Urothelium cell line (cell line): ENCODE results near the gene GSTK1.
"Not testable (repeated sequence)": the region's sequence is repeated elsewhere in the genome, so short reads cannot be mapped to it uniquely, and the experiment has no call there.

Experiments used
- DNase-seq: peaks from one replicate; pipeline ENCODE4 v3.0.0; 2011; ENCODE audit warnings: low spot score, mixed read lengths
- FAIRE-seq: peaks from 2 replicates; lab custom pipeline; 2011; peaks lifted over from hg19 to GRCh38; lab: Jason Lieb, UNC

The GSTK1 gene

GRCh38 chr7:143238289-143238980, 24.8 kb upstream of the GSTK1 start:
- no peak for FAIRE-seq
- DNase-seq = no peak

- FAIRE-seq = no peak
- DNase-seq = no peak
These were observed 23.4 kb upstream of the GSTK1 start for GRCh38 chr7:143239813-143240212.

- DNase-seq (peak; percentile 35), FAIRE-seq (no peak)
These were observed 22.7 kb upstream of the GSTK1 start for GRCh38 chr7:143240291-143241168.

- FAIRE-seq = no peak
- no peak for DNase-seq
These were observed 20.9 kb upstream of the GSTK1 start for GRCh38 chr7:143242306-143242705.

GRCh38 chr7:143243111-143243510, 20.1 kb upstream of the GSTK1 start:
- no peak for FAIRE-seq

GRCh38 chr7:143243614-143244013, 19.6 kb upstream of the GSTK1 start:
- DNase-seq (no peak), FAIRE-seq (no peak)

More at GRCh38 chr7:143243111-143243510, 20.1 kb upstream of the GSTK1 start:
- DNase-seq = no peak

- no peak for FAIRE-seq
These were observed 18.9 kb upstream of the GSTK1 start for GRCh38 chr7:143244321-143244720.

GRCh38 chr7:143245123-143245522, 18.1 kb upstream of the GSTK1 start:
- no peak for FAIRE-seq
- DNase-seq = no peak

More at GRCh38 chr7:143244321-143244720, 18.9 kb upstream of the GSTK1 start:
- DNase-seq = no peak

GRCh38 chr7:143247372-143247771, 15.9 kb upstream of the GSTK1 start:
- DNase-seq = no peak
- FAIRE-seq = no peak

GRCh38 chr7:143248761-143249354, 14.4 kb upstream of the GSTK1 start:
- DNase-seq (no peak), FAIRE-seq (no peak)

GRCh38 chr7:143250199-143250598, 13.0 kb upstream of the GSTK1 start:
- no peak for FAIRE-seq
- DNase-seq = no peak

- DNase-seq (no peak), FAIRE-seq (no peak)
These were observed 12.4 kb upstream of the GSTK1 start for GRCh38 chr7:143250822-143251221.

GRCh38 chr7:143252006-143252405, 11.2 kb upstream of the GSTK1 start:
- no peak for FAIRE-seq
- no peak for DNase-seq

- FAIRE-seq (no peak), DNase-seq (no peak)
These were observed 7.7 kb upstream of the GSTK1 start for GRCh38 chr7:143255564-143255963.

GRCh38 chr7:143256325-143256724, 6.9 kb upstream of the GSTK1 start:
- DNase-seq (no peak), FAIRE-seq (no peak)

- DNase-seq = no peak
- no peak for FAIRE-seq
These were observed 6.3 kb upstream of the GSTK1 start for GRCh38 chr7:143256932-143257331.

- FAIRE-seq (no peak), DNase-seq (peak; percentile 24)
These were observed 5.7 kb upstream of the GSTK1 start for GRCh38 chr7:143257501-143257900.

- DNase-seq (no peak), FAIRE-seq (no peak)
These were observed 4.4 kb upstream of the GSTK1 start for GRCh38 chr7:143258831-143259230.

- no peak for DNase-seq
- FAIRE-seq = no peak
These were observed 3.5 kb upstream of the GSTK1 start for GRCh38 chr7:143259765-143260164.

GRCh38 chr7:143261901-143262300, 1.3 kb upstream of the GSTK1 start:
- no peak for FAIRE-seq
- DNase-seq = no peak

GRCh38 chr7:143264196-143264568, 941 bp downstream of the GSTK1 start:
- FAIRE-seq, DNase-seq: not testable (repeated sequence)
